CD4-positive, alpha-beta T cell (primary cell): ENCODE measurements around the gene P2RY13. TPM values are rescaled to one million over a fixed set of nuclear protein-coding genes. Genes with fewer than 3 reads are reported as not detected.

ENCODE experiments used
- ATAC-seq: fragments of 200-7000 bp; cut with Tn5 transposase; one replicate; pipeline ENCODE4 v1.10.0; 2022; ENCODE audit warnings: mild to moderate bottlenecking; ENCODE audit not compliant: poor library complexity
- CTCF ChIA-PET: fragments of 350-600 bp; sonication (Branson Sonifier 250); formaldehyde crosslinking; loops from one replicate; lab custom pipeline; 2021; ENCODE audit warnings: antibody characterized with exemption, inconsistent platforms; lab: Charles Lee
- POLR2A ChIA-PET: fragments of 350-600 bp; sonication (Branson Sonifier 250); formaldehyde crosslinking; loops from one replicate; lab custom pipeline; 2021; ENCODE audit warnings: antibody characterized with exemption, inconsistent platforms; lab: Charles Lee
- DNase-seq, 14 experiments: peaks; one replicate each; pipeline ENCODE4 v3.0.0-alpha.2; 2013 to 2020; ENCODE audit warnings: mixed read lengths in 2 of 14
- H3K27ac ChIP-seq, 2 donors: one replicate each; pipeline versions ENCODE4 v1.5.1 to v1.7.0; 2013; ENCODE audit warnings: low read length in 2 of 2, low read depth in 1 of 2, mild to moderate bottlenecking in 1 of 2
- H3K27me3 ChIP-seq, 2 experiments: 1 replicate in 1 of 2; 2 replicates in 1 of 2; pipeline versions ENCODE4 v1.6.1 to v1.7.0; 2013; ENCODE audit warnings: low read length in 2 of 2, control low read depth in 1 of 2, mild to moderate bottlenecking in 1 of 2, moderate library complexity in 1 of 2; ENCODE audit not compliant: insufficient read depth in 2 of 2, control insufficient read depth in 1 of 2
- H3K36me3 ChIP-seq: one replicate; pipeline ENCODE4 v1.6.1; 2013; ENCODE audit warnings: low read length, control low read depth; ENCODE audit not compliant: insufficient read depth
- H3K4me1 ChIP-seq: one replicate; pipeline ENCODE4 v1.6.1; 2013; ENCODE audit warnings: low read length, control low read depth; ENCODE audit not compliant: insufficient read depth
- H3K4me3 ChIP-seq: one replicate; pipeline ENCODE4 v1.5.1; 2013; ENCODE audit warnings: mild to moderate bottlenecking, low read length, moderate library complexity
- H3K9me3 ChIP-seq, 2 experiments: 1 replicate in 1 of 2; 2 replicates in 1 of 2; pipeline versions ENCODE4 v1.6.1 to v1.7.0; 2013; ENCODE audit warnings: low read length in 2 of 2, mild to moderate bottlenecking in 2 of 2, control low read depth in 1 of 2, moderate library complexity in 1 of 2; ENCODE audit not compliant: control insufficient read depth in 1 of 2, insufficient read depth in 1 of 2
- H3K27ac Mint-ChIP-seq: one replicate; pipeline ENCODE4 v1.8.0; 2020; ENCODE audit warnings: mixed read lengths
- H3K27me3 Mint-ChIP-seq: one replicate; pipeline ENCODE4 v1.8.0; 2021; ENCODE audit warnings: mixed read lengths
- H3K36me3 Mint-ChIP-seq: one replicate; pipeline ENCODE4 v1.8.0; 2021; ENCODE audit warnings: low read depth, mixed read lengths
- H3K4me1 Mint-ChIP-seq: one replicate; pipeline ENCODE4 v1.8.0; 2021; ENCODE audit warnings: low read depth, mixed read lengths
- H3K4me3 Mint-ChIP-seq: one replicate; pipeline ENCODE4 v1.8.0; 2020; ENCODE audit warnings: mild to moderate bottlenecking, mixed read lengths
- H3K9me3 Mint-ChIP-seq: one replicate; pipeline ENCODE4 v1.8.0; 2020; ENCODE audit warnings: mixed read lengths
- intact Hi-C, 2 experiments: fragments of 100-400 bp; cut with DNase I in 1 of 2; cut with micrococcal nuclease in 1 of 2; formaldehyde crosslinking; loops; one replicate each; pipeline versions ENCODE4 v1.15.1 to v1.9.0; 2023 to 2025; cut with DNase I, micrococcal nuclease
- total RNA-seq, 174 experiments: library from RNA in 2 of 174; stranded (reverse) in 2 of 174; gene quantifications; one replicate each; pipeline ENCODE4 v1.2.3 and lab custom pipeline; 2021 to 2026
- TF ChIP-seq, protein P1 (sequence below): fragments of 200-600 bp; IDR thresholded peaks from one replicate; pipeline ENCODE4 v1.8.0; 2022; ENCODE audit warnings: antibody characterized with exemption, mild to moderate bottlenecking

P2RY13 gene
- total RNA-seq, 2 experiments from 2014 or later = 0.08 TPM; not detected in 1

DNA sequence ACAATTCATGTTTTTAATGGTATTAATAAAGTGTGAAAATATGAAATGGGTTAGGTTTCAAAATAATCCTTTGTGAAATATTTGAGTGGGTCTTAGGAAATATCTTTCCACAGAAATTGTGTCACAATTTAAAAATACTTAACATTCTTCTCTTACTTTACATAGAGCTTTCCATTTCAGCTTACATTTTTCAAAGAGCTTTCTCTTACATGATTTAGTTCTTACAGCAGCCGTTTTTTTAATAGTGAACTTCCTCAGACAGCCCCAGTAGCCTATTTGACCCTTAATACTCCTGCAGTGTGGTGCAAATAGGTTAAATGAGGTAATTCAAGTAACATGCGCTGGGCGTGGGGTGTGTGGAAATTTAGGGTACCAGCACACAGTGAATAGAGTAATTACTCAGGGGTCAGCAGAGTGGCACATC is 33.4 kb upstream of the P2RY13 start:
- Mint-ChIP-seq H3K27ac (no peak overlapping the region), H3K4me1 (no peaks in the 10 kb centered on the region), H3K36me3 (no peaks in the 10 kb centered on the region), H3K9me3 (no peaks in the 10 kb centered on the region), H3K27me3 (no peaks in the 10 kb centered on the region), H3K4me3 (no peak overlapping the region)
- intact Hi-C loops = no loop called here
- no peak overlapping the region for H3K27ac ChIP-seq
- H3K27me3 ChIP-seq = no peaks in the 10 kb centered on the region
- no peaks in the 10 kb centered on the region for H3K4me1 ChIP-seq
- ChIA-PET POLR2A (no interaction called here), CTCF (no interaction called here)
- TF ChIP-seq, protein P1, sequence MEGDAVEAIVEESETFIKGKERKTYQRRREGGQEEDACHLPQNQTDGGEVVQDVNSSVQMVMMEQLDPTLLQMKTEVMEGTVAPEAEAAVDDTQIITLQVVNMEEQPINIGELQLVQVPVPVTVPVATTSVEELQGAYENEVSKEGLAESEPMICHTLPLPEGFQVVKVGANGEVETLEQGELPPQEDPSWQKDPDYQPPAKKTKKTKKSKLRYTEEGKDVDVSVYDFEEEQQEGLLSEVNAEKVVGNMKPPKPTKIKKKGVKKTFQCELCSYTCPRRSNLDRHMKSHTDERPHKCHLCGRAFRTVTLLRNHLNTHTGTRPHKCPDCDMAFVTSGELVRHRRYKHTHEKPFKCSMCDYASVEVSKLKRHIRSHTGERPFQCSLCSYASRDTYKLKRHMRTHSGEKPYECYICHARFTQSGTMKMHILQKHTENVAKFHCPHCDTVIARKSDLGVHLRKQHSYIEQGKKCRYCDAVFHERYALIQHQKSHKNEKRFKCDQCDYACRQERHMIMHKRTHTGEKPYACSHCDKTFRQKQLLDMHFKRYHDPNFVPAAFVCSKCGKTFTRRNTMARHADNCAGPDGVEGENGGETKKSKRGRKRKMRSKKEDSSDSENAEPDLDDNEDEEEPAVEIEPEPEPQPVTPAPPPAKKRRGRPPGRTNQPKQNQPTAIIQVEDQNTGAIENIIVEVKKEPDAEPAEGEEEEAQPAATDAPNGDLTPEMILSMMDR = no peak
- ATAC-seq (no peak), DNase-seq (no peak)
- no peaks in the 10 kb centered on the region for H3K36me3 ChIP-seq
- H3K9me3 ChIP-seq = no peaks in the 10 kb centered on the region
- H3K4me3 ChIP-seq = no peak overlapping the region

DNA sequence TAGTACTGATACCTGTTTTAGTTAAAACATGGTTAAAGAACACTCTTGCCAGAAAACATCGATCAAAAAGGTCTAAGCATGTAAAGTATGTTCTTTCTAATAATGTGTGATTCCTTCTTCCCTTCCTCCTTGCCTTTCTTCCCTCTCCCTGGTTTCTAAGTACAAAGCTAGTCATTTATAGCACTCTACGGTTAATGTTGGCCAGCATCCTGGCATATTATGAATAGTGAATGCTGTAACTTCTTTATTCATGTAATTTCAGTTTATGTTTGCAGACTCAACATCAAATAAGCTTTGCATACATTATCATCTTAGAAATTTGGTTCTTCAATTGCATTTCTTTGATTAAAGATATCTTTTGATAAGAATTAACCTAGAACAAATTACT is 28.1 kb upstream of the P2RY13 start:
- ATAC-seq (no peak), DNase-seq (no peak)
- intact Hi-C loops = no loop called here
- H3K36me3 ChIP-seq = no peaks in the 10 kb centered on the region
- Mint-ChIP-seq H3K27ac (no peak overlapping the region), H3K9me3 (no peaks in the 10 kb centered on the region), H3K4me3 (no peak overlapping the region), H3K4me1 (no peaks in the 10 kb centered on the region), H3K27me3 (peaks cover 5% of the 10 kb centered on the region), H3K36me3 (no peaks in the 10 kb centered on the region)
- ChIA-PET POLR2A (no interaction called here), CTCF (no interaction called here)
- no peak overlapping the region for H3K4me3 ChIP-seq
- TF ChIP-seq, protein P1 = no peak
- no peak overlapping the region for H3K27ac ChIP-seq
- H3K9me3 ChIP-seq = no peaks in the 10 kb centered on the region
- H3K4me1 ChIP-seq = no peaks in the 10 kb centered on the region
- no peaks in the 10 kb centered on the region for H3K27me3 ChIP-seq

DNA sequence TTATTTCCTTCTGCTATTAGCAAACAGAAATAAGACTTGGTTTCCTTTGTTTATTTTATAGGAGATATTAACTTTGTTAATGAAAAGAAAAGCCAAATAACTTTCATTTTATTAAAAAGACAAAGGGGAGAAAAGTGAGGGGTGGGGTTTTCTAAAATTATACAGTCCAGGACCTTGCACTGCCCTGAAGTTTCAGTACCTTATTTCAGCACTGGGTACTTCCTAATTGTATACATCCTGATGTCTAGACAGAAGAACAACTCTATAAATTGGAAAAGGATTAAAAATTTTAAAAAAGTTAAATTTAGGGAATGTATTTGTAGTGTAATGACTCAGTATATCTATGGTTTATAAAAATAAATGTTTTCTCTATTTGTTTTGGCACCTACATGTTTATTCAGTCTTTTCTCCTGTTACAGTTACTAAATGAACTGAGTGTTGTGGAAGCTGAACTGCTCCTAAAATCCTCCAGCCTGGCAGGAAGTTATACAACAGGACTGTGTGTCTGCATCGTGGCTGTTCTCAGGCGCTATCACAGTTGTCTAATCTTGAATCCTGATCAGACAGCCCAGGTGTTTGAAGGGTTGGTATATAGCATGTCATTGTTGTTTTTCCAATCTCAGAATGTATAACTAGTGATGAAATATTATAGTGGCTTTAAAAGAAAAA is 27.6 kb upstream of the P2RY13 start:
- Mint-ChIP-seq H3K4me1 (no peaks in the 10 kb centered on the region), H3K27me3 (peaks cover 11% of the 10 kb centered on the region), H3K4me3 (no peak overlapping the region), H3K36me3 (no peaks in the 10 kb centered on the region), H3K27ac (no peak overlapping the region), H3K9me3 (no peaks in the 10 kb centered on the region)
- H3K4me1 ChIP-seq = no peaks in the 10 kb centered on the region
- H3K36me3 ChIP-seq = no peaks in the 10 kb centered on the region
- no peak for DNase-seq
- TF ChIP-seq, protein P1 = no peak
- ChIA-PET POLR2A (no interaction called here), CTCF (no interaction called here)
- no peak overlapping the region for H3K27ac ChIP-seq
- intact Hi-C loops = no loop called here
- no peak overlapping the region for H3K4me3 ChIP-seq
- no peaks in the 10 kb centered on the region for H3K9me3 ChIP-seq
- no peak for ATAC-seq
- no peaks in the 10 kb centered on the region for H3K27me3 ChIP-seq
